ENCODE measurements around the gene GPR162.

DNA sequence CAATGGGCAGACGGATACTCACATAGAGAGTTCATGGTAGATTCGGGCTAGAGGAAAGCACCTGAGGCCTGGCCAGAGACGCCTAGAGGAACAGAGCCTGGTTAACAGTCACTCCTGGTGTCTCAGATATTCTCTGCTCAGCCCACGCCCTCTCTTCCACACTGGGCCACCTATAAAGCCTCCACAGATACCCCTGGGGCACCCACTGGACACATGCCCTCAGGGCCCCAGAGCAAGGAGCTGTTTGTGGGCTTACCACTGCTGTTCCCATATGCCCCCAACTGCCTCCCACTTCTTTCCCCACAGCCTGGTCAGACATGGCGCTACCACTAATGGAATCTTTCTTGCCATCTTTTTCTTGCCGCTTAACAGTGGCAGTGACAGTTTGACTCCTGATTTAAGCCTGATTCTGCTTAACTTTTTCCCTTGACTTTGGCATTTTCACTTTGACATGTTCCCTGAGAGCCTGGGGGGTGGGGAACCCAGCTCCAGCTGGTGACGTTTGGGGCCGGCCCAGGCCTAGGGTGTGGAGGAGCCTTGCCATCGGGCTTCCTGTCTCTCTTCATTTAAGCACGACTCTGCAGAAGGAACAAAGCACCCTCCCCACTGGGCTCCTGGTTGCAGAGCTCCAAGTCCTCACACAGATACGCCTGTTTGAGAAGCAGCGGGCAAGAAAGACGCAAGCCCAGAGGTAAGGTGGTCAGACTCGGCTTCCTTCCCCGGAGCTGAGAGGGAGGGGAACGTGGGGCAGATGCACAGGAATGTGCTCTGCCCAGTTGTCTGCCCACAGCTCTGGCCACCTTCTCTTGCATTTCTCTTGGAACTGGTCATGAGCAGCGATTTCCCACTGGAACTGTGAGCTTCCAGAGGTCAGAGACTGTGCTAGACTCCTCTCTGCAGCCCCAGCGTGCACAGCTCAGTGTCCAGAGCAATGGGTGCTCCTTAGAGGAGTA lies 32.4 kb upstream of the GPR162 start, which contains the start of gene CD4:
- TF ChIP-seq, protein P1, sequence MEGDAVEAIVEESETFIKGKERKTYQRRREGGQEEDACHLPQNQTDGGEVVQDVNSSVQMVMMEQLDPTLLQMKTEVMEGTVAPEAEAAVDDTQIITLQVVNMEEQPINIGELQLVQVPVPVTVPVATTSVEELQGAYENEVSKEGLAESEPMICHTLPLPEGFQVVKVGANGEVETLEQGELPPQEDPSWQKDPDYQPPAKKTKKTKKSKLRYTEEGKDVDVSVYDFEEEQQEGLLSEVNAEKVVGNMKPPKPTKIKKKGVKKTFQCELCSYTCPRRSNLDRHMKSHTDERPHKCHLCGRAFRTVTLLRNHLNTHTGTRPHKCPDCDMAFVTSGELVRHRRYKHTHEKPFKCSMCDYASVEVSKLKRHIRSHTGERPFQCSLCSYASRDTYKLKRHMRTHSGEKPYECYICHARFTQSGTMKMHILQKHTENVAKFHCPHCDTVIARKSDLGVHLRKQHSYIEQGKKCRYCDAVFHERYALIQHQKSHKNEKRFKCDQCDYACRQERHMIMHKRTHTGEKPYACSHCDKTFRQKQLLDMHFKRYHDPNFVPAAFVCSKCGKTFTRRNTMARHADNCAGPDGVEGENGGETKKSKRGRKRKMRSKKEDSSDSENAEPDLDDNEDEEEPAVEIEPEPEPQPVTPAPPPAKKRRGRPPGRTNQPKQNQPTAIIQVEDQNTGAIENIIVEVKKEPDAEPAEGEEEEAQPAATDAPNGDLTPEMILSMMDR (conservative IDR thresholded peaks at IDR 0.05; ENCODE audit: low read depth, low read length) = no peak
- TF ChIP-seq POLR2A (IDR thresholded peaks at IDR 0.05; ENCODE audit: low read depth, low read length) (no peak), SMC3 (IDR thresholded peaks at IDR 0.05; ENCODE audit: low read depth, low read length) (no peak)

Data from IMR-90 (cell line).